Ectodermal cell (in vitro differentiated cells): ENCODE results near the gene HSD3B2.

Experiments used
- H3K27ac ChIP-seq: 2 replicates; pipeline ENCODE4 v1.7.0; 2013; ENCODE audit warnings: mild to moderate bottlenecking, low read depth, low read length; ENCODE audit not compliant: insufficient read depth, poor library complexity, severe bottlenecking
- H3K27me3 ChIP-seq: 2 replicates; pipeline ENCODE4 v1.7.0; 2013; ENCODE audit warnings: mild to moderate bottlenecking, low read length; ENCODE audit not compliant: insufficient read depth, control insufficient read depth, poor library complexity, severe bottlenecking
- H3K36me3 ChIP-seq: one replicate; pipeline ENCODE4 v1.7.0; 2013; ENCODE audit warnings: low read length; ENCODE audit not compliant: control insufficient read depth, insufficient read depth
- H3K4me1 ChIP-seq: one replicate; pipeline ENCODE4 v1.7.0; 2013; ENCODE audit warnings: low read length; ENCODE audit not compliant: control insufficient read depth, insufficient read depth
- H3K4me3 ChIP-seq: 2 replicates; pipeline ENCODE4 v1.7.0; 2013; ENCODE audit warnings: low read depth, low read length, control low read depth; ENCODE audit not compliant: insufficient read depth
- H3K9me3 ChIP-seq: 2 replicates; pipeline ENCODE4 v1.7.0; 2013; ENCODE audit warnings: mild to moderate bottlenecking, low read length, moderate library complexity; ENCODE audit not compliant: control insufficient read depth
- WGBS, 2 experiments: methylation state at CpG; one replicate each; pipeline ENCODE4 v1.1.7; 2013; ENCODE audit warnings: missing lambda C conversion rate in 2 of 2; 5-methylcytosine and 5-hydroxymethylcytosine counted together

Gene HSD3B2

DNA sequence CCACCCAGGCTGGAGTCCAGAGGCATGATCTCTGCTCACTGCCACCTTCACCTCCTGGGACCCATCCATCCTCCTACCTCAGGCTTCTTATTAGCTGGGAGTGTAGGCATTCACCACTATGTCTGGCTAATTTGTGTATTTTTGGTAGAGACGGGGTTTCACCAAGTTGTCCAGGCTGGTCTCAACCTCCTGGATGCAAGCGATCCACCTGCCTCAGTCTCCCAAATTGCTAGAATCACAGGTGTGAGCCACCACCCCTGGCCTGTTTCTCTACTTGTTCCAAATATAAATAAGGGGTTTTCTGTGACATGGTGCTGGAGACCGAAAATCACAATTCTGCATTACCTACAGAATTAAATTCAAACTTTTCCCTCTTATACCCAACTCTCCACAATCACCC is 55.4 kb downstream of the HSD3B2 start:
- WGBS, 2 experiments, result 83 to 85% methylated on average over 3 of the region's 3 CpGs

DNA sequence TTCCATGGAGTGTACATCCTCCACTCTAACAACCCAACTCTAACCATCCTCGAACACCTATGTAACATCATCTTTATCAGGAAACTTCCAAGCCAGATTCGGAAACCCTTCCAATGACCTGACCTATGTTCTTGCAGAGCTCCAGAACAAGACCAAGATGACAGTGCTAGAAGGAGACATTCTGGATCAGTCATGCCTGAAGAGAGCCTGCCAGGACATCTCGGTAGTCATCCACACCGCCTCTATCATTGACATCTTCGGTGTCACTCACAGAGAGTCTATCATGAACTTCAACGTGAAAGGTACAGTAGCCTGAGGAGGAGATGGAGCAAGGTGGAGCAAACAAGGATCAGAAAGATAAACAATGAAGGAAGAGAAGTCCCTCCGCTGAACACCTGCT is 56.0 kb downstream of the HSD3B2 start:
- H3K27me3 ChIP-seq, result no peaks in the 10 kb centered on the region

More for the DNA sequence above, 55.4 kb downstream of the HSD3B2 start:
- Histone ChIP-seq H3K4me1 (no peaks in the 10 kb centered on the region), H3K9me3 (no peaks in the 10 kb centered on the region), H3K36me3 (no peaks in the 10 kb centered on the region), H3K4me3 (no peak overlapping the region), H3K27ac (no peak overlapping the region), H3K27me3 (no peaks in the 10 kb centered on the region)

GRCh38 chr1:119471566-119471965 is 56.6 kb downstream of the HSD3B2 start:
- no peaks in the 10 kb centered on the region for H3K9me3 ChIP-seq
- H3K4me1 ChIP-seq, result no peaks in the 10 kb centered on the region
- no peaks in the 10 kb centered on the region for H3K27me3 ChIP-seq
- 82 to 87% methylated on average over 5 of the region's 5 CpGs for WGBS, 2 experiments
- H3K36me3 ChIP-seq, result no peaks in the 10 kb centered on the region
- H3K4me3 ChIP-seq, result no peak overlapping the region
- H3K27ac ChIP-seq, result no peak overlapping the region

More for the DNA sequence above, 56.0 kb downstream of the HSD3B2 start:
- Histone ChIP-seq H3K27ac (no peak overlapping the region), H3K36me3 (no peaks in the 10 kb centered on the region), H3K4me1 (no peaks in the 10 kb centered on the region), H3K9me3 (no peaks in the 10 kb centered on the region), H3K4me3 (no peak overlapping the region)
- WGBS, 2 experiments, result 94 to 96% methylated on average over 7 of the region's 7 CpGs

GRCh38 chr1:119472080-119472818 is 57.3 kb downstream of the HSD3B2 start:
- no peak overlapping the region for H3K4me3 ChIP-seq
- H3K36me3 ChIP-seq, result no peaks in the 10 kb centered on the region
- H3K4me1 ChIP-seq, result no peaks in the 10 kb centered on the region
- H3K27me3 ChIP-seq, result no peaks in the 10 kb centered on the region
- 90% methylated on average over 5 of the region's 5 CpGs for WGBS, 2 experiments
- no peak overlapping the region for H3K27ac ChIP-seq
- H3K9me3 ChIP-seq, result no peaks in the 10 kb centered on the region
